ENCODE measurements around the gene TSHZ2.

The TSHZ2 gene

GRCh38 chr20:53297154-53297529 is 325.0 kb downstream of the TSHZ2 start:
- Histone ChIP-seq H3K36me3 (ENCODE audit: insufficient read depth) (no peaks in the 10 kb centered on the region), H3K4me2 (no peak overlapping the region), H3K79me2 (ENCODE audit: insufficient read depth, low read depth) (no peaks in the 10 kb centered on the region), H3K27ac (no peak overlapping the region), H3K4me1 (ENCODE audit: low read depth, poor library complexity, severe bottlenecking) (no peaks in the 10 kb centered on the region), H2AFZ (ENCODE audit: low read depth) (no peak overlapping the region), H3K9ac (no peak overlapping the region), H3K27me3 (ENCODE audit: insufficient read depth, low read depth) (no peaks in the 10 kb centered on the region), H4K20me1 (ENCODE audit: insufficient read depth) (no peaks in the 10 kb centered on the region), H3K4me3 (IDR thresholded peaks at IDR 0.05; ENCODE audit: insufficient read depth, low read depth, low read length) (no peak overlapping the region)
- TF ChIP-seq CTCF (conservative IDR thresholded peaks at IDR 0.05; ENCODE audit: low read depth, low read length): no peak

GRCh38 chr20:53298260-53298659 is 326.1 kb downstream of the TSHZ2 start:
- no peaks in the 10 kb centered on the region for H3K4me1 ChIP-seq (ENCODE audit: low read depth, poor library complexity, severe bottlenecking)
- H3K79me2 ChIP-seq (ENCODE audit: insufficient read depth, low read depth): no peaks in the 10 kb centered on the region
- no peak overlapping the region for H3K9ac ChIP-seq
- no peaks in the 10 kb centered on the region for H3K36me3 ChIP-seq (ENCODE audit: insufficient read depth)
- H3K27ac ChIP-seq: no peak overlapping the region
- TF ChIP-seq CTCF (conservative IDR thresholded peaks at IDR 0.05; ENCODE audit: low read depth, low read length): no peak
- no peaks in the 10 kb centered on the region for H3K27me3 ChIP-seq (ENCODE audit: insufficient read depth, low read depth)
- no peak overlapping the region for H3K4me2 ChIP-seq
- H3K4me3 ChIP-seq (IDR thresholded peaks at IDR 0.05; ENCODE audit: insufficient read depth, low read depth, low read length): no peak overlapping the region
- no peak overlapping the region for H2AFZ ChIP-seq (ENCODE audit: low read depth)
- no peaks in the 10 kb centered on the region for H4K20me1 ChIP-seq (ENCODE audit: insufficient read depth)

- Histone ChIP-seq H3K4me1 (ENCODE audit: low read depth, poor library complexity, severe bottlenecking) (no peaks in the 10 kb centered on the region), H2AFZ (ENCODE audit: low read depth) (no peak overlapping the region), H3K4me3 (IDR thresholded peaks at IDR 0.05; ENCODE audit: insufficient read depth, low read depth, low read length) (no peak overlapping the region), H3K27me3 (ENCODE audit: insufficient read depth, low read depth) (no peaks in the 10 kb centered on the region), H3K27ac (no peak overlapping the region), H3K9ac (no peak overlapping the region), H3K4me2 (no peak overlapping the region), H3K36me3 (ENCODE audit: insufficient read depth) (no peaks in the 10 kb centered on the region), H3K79me2 (ENCODE audit: insufficient read depth, low read depth) (no peaks in the 10 kb centered on the region), H4K20me1 (ENCODE audit: insufficient read depth) (no peaks in the 10 kb centered on the region)
- no peak for TF ChIP-seq CTCF (conservative IDR thresholded peaks at IDR 0.05; ENCODE audit: low read depth, low read length)
Observed at GRCh38 chr20:53298911-53299310, 326.8 kb downstream of the TSHZ2 start.

GRCh38 chr20:53299831-53300230 is 327.7 kb downstream of the TSHZ2 start:
- H3K4me3 ChIP-seq (IDR thresholded peaks at IDR 0.05; ENCODE audit: insufficient read depth, low read depth, low read length): no peak overlapping the region
- H3K9ac ChIP-seq: no peak overlapping the region
- H4K20me1 ChIP-seq (ENCODE audit: insufficient read depth): no peaks in the 10 kb centered on the region
- H3K36me3 ChIP-seq (ENCODE audit: insufficient read depth): no peaks in the 10 kb centered on the region
- no peaks in the 10 kb centered on the region for H3K4me1 ChIP-seq (ENCODE audit: low read depth, poor library complexity, severe bottlenecking)
- no peak overlapping the region for H2AFZ ChIP-seq (ENCODE audit: low read depth)
- no peaks in the 10 kb centered on the region for H3K79me2 ChIP-seq (ENCODE audit: insufficient read depth, low read depth)
- TF ChIP-seq CTCF (conservative IDR thresholded peaks at IDR 0.05; ENCODE audit: low read depth, low read length): no peak
- H3K27ac ChIP-seq: no peak overlapping the region
- no peak overlapping the region for H3K4me2 ChIP-seq
- H3K27me3 ChIP-seq (ENCODE audit: insufficient read depth, low read depth): no peaks in the 10 kb centered on the region

- H3K36me3 ChIP-seq (ENCODE audit: insufficient read depth): no peaks in the 10 kb centered on the region
- H2AFZ ChIP-seq (ENCODE audit: low read depth): no peak overlapping the region
- no peaks in the 10 kb centered on the region for H4K20me1 ChIP-seq (ENCODE audit: insufficient read depth)
- no peak overlapping the region for H3K4me2 ChIP-seq
- H3K4me1 ChIP-seq (ENCODE audit: low read depth, poor library complexity, severe bottlenecking): no peaks in the 10 kb centered on the region
- no peaks in the 10 kb centered on the region for H3K27me3 ChIP-seq (ENCODE audit: insufficient read depth, low read depth)
- H3K27ac ChIP-seq: no peak overlapping the region
- no peaks in the 10 kb centered on the region for H3K79me2 ChIP-seq (ENCODE audit: insufficient read depth, low read depth)
- TF ChIP-seq CTCF (conservative IDR thresholded peaks at IDR 0.05; ENCODE audit: low read depth, low read length): no peak
- no peak overlapping the region for H3K4me3 ChIP-seq (IDR thresholded peaks at IDR 0.05; ENCODE audit: insufficient read depth, low read depth, low read length)
- no peak overlapping the region for H3K9ac ChIP-seq
Observed at GRCh38 chr20:53301869-53302268, 329.7 kb downstream of the TSHZ2 start.
